CD4-positive, alpha-beta memory T cell (primary cell): ENCODE measurements around the gene MCU. TPM values are rescaled to one million over a fixed set of nuclear protein-coding genes. Genes with fewer than 3 reads are reported as not detected.

Experiments
- CTCF ChIA-PET: fragments of 350-600 bp; sonication (Branson Sonifier 250); formaldehyde crosslinking; loops from one replicate; lab custom pipeline; 2021; ENCODE audit warnings: inconsistent platforms; ENCODE audit not compliant: partially characterized antibody; lab: Charles Lee
- POLR2A ChIA-PET: fragments of 350-600 bp; sonication (Branson Sonifier 250); formaldehyde crosslinking; loops from one replicate; lab custom pipeline; 2021; ENCODE audit not compliant: partially characterized antibody; lab: Charles Lee
- DNase-seq, 5 donors: peaks; one replicate each; pipeline versions ENCODE4 v3.0.0 to v3.0.0-alpha.2; 2020 to 2022; ENCODE audit warnings: mixed read lengths in 1 of 5
- H3K27ac ChIP-seq: one replicate; pipeline ENCODE4 v1.7.0; 2013; ENCODE audit warnings: low read depth, low read length
- H3K27me3 ChIP-seq: 2 replicates; pipeline ENCODE4 v1.7.0; 2013; ENCODE audit warnings: mild to moderate bottlenecking, low read length, moderate library complexity; ENCODE audit not compliant: insufficient read depth
- H3K36me3 ChIP-seq: 2 replicates; pipeline ENCODE4 v1.7.0; 2013; ENCODE audit warnings: mild to moderate bottlenecking, low read length, moderate library complexity; ENCODE audit not compliant: insufficient read depth
- H3K4me1 ChIP-seq: 2 replicates; pipeline ENCODE4 v1.7.0; 2013; ENCODE audit warnings: mild to moderate bottlenecking, low read length, moderate library complexity; ENCODE audit not compliant: insufficient read depth
- H3K4me3 ChIP-seq, 2 donors: one replicate each; pipeline ENCODE4 v1.7.0; 2013; ENCODE audit warnings: low read length in 2 of 2, mild to moderate bottlenecking in 1 of 2
- H3K9me3 ChIP-seq, 2 donors: one replicate each; pipeline ENCODE4 v1.7.0; 2013; ENCODE audit warnings: low read length in 2 of 2, control low read depth in 1 of 2; ENCODE audit not compliant: control insufficient read depth in 1 of 2
- H3K27ac Mint-ChIP-seq, 7 donors: one replicate each; pipeline ENCODE4 v1.8.0; 2020 to 2021; ENCODE audit warnings: mixed read lengths in 7 of 7, mild to moderate bottlenecking in 6 of 7, inconsistent platforms in 3 of 7, moderate library complexity in 3 of 7
- H3K27me3 Mint-ChIP-seq, 2 donors: one replicate each; pipeline ENCODE4 v1.8.0; 2020 to 2021; ENCODE audit warnings: mixed read lengths in 2 of 2
- H3K36me3 Mint-ChIP-seq, 2 donors: one replicate each; pipeline ENCODE4 v1.8.0; 2020 to 2021; ENCODE audit warnings: mixed read lengths in 2 of 2, inconsistent platforms in 1 of 2, mild to moderate bottlenecking in 1 of 2
- H3K4me1 Mint-ChIP-seq, 4 donors: one replicate each; pipeline ENCODE4 v1.8.0; 2020 to 2021; ENCODE audit warnings: mixed read lengths in 4 of 4, mild to moderate bottlenecking in 1 of 4
- H3K4me3 Mint-ChIP-seq, 8 donors: one replicate each; pipeline ENCODE4 v1.8.0; 2020 to 2021; ENCODE audit warnings: mixed read lengths in 8 of 8, mild to moderate bottlenecking in 7 of 8, moderate library complexity in 6 of 8, inconsistent platforms in 3 of 8
- H3K9me3 Mint-ChIP-seq, 8 donors: one replicate each; pipeline ENCODE4 v1.8.0; 2020 to 2021; ENCODE audit warnings: mixed read lengths in 8 of 8, mild to moderate bottlenecking in 5 of 8, inconsistent platforms in 3 of 8, moderate library complexity in 1 of 8
- intact Hi-C: fragments of 100-400 bp; cut with micrococcal nuclease; formaldehyde crosslinking; loops from one replicate; pipeline ENCODE4 v1.15.1; 2023
- polyA plus RNA-seq, 2 donors: library from polyadenylated mRNA; unstranded; fragments of 300-500 nt; fragmentation: Illumina TruSeq; gene quantifications; one replicate each; pipeline ENCODE4 v1.2.3, GENCODE V29; 2021
- total RNA-seq, 2 experiments: library from RNA; stranded (reverse); gene quantifications; one replicate each; pipeline ENCODE4 v1.2.3, GENCODE V29; 2021

MCU gene
- total and polyA plus RNA-seq, 4 experiments from 2014 or later: 8.8 to 16.4 (median 11.6) TPM

GRCh38 chr10:72746426-72747363 is 54.8 kb downstream of the MCU start:
- CTCF ChIA-PET: no interaction called here
- POLR2A ChIA-PET: interaction anchor here (0.7 kb wide), 1 partner anchor 12 kb away, joined by 3 read pairs; no protein-coding TSS in a partner anchor

GRCh38 chr10:72747521-72747920 is 55.6 kb downstream of the MCU start:
- H3K27ac Mint-ChIP-seq: no peak overlapping the region
- DNase-seq: no peak
- H3K27ac ChIP-seq: no peak overlapping the region
- H3K36me3 ChIP-seq: no peaks in the 10 kb centered on the region
- H3K4me3 Mint-ChIP-seq: no peak overlapping the region
- ChIA-PET POLR2A (no interaction called here), CTCF (no interaction called here)
- no peaks in the 10 kb centered on the region for H3K4me1 ChIP-seq
- no peaks in the 10 kb centered on the region for H3K9me3 Mint-ChIP-seq
- no peak overlapping the region for H3K4me3 ChIP-seq
- no peaks in the 10 kb centered on the region for H3K27me3 ChIP-seq
- peaks cover 0 to 3% of the 10 kb centered on the region in 2 donors for H3K36me3 Mint-ChIP-seq
- H3K27me3 Mint-ChIP-seq: no peaks in the 10 kb centered on the region
- intact Hi-C loops: no loop called here
- H3K4me1 Mint-ChIP-seq: peaks cover 0 to 6% (median 2%) of the 10 kb centered on the region in 4 donors
- H3K9me3 ChIP-seq: no peaks in the 10 kb centered on the region

More at GRCh38 chr10:72746426-72747363, 54.8 kb downstream of the MCU start:
- no peaks in the 10 kb centered on the region for H3K27me3 Mint-ChIP-seq
- Histone ChIP-seq H3K9me3 (no peaks in the 10 kb centered on the region), H3K27ac (no peak overlapping the region), H3K4me3 (no peak overlapping the region), H3K36me3 (no peaks in the 10 kb centered on the region), H3K27me3 (no peaks in the 10 kb centered on the region), H3K4me1 (no peaks in the 10 kb centered on the region)
- peak overlapping the region in 1 of 7 donors; percentile 22 for H3K27ac Mint-ChIP-seq
- peaks cover 0 to 3% (median 0%) of the 10 kb centered on the region in 4 donors for H3K4me1 Mint-ChIP-seq
- H3K36me3 Mint-ChIP-seq: peaks cover 0 to 3% of the 10 kb centered on the region in 2 donors
- no peaks in the 10 kb centered on the region for H3K9me3 Mint-ChIP-seq
- no peak for DNase-seq
- intact Hi-C loops: no loop called here
- no peak overlapping the region for H3K4me3 Mint-ChIP-seq

GRCh38 chr10:72753760-72754231 is 61.9 kb downstream of the MCU start:
- DNase-seq: no peak
- Mint-ChIP-seq H3K4me3 (no peak overlapping the region), H3K36me3 (peaks cover 0 to 4% of the 10 kb centered on the region in 2 donors), H3K27ac (no peak overlapping the region), H3K27me3 (no peaks in the 10 kb centered on the region), H3K4me1 (peaks cover 12 to 19% (median 14%) of the 10 kb centered on the region in 4 donors), H3K9me3 (peaks cover 0 to 2% (median 0%) of the 10 kb centered on the region in 8 donors)
- H3K36me3 ChIP-seq: no peaks in the 10 kb centered on the region
- H3K4me3 ChIP-seq: no peak overlapping the region
- CTCF ChIA-PET: interaction anchor here (0.7 kb wide), 1 partner anchor 59 kb away, joined by 3 read pairs; no protein-coding TSS in a partner anchor
- H3K4me1 ChIP-seq: no peaks in the 10 kb centered on the region
- H3K27ac ChIP-seq: no peak overlapping the region
- POLR2A ChIA-PET: interaction anchor here (1.5 kb wide), 1 partner anchor 77 kb away, joined by 5 read pairs; no protein-coding TSS in a partner anchor
- intact Hi-C loops: no loop called here
- H3K27me3 ChIP-seq: no peaks in the 10 kb centered on the region
- no peaks in the 10 kb centered on the region for H3K9me3 ChIP-seq

GRCh38 chr10:72754275-72755032 is 62.5 kb downstream of the MCU start:
- peaks cover 12 to 19% (median 14%) of the 10 kb centered on the region in 4 donors for H3K4me1 Mint-ChIP-seq
- ChIA-PET CTCF (no interaction called here), POLR2A (interaction anchor here (1.5 kb wide), 1 partner anchor 77 kb away, joined by 5 read pairs; no protein-coding TSS in a partner anchor)
- H3K27me3 ChIP-seq: no peaks in the 10 kb centered on the region
- H3K36me3 Mint-ChIP-seq: peaks cover 0 to 4% of the 10 kb centered on the region in 2 donors
- intact Hi-C loops: no loop called here
- H3K9me3 ChIP-seq: no peaks in the 10 kb centered on the region
- H3K4me3 Mint-ChIP-seq: no peak overlapping the region
- no peak overlapping the region for H3K4me3 ChIP-seq
- no peaks in the 10 kb centered on the region for H3K27me3 Mint-ChIP-seq
- no peak overlapping the region for H3K27ac Mint-ChIP-seq
- DNase-seq: no peak
- peaks cover 0 to 2% (median 0%) of the 10 kb centered on the region in 8 donors for H3K9me3 Mint-ChIP-seq
- no peaks in the 10 kb centered on the region for H3K4me1 ChIP-seq
- no peaks in the 10 kb centered on the region for H3K36me3 ChIP-seq
- no peak overlapping the region for H3K27ac ChIP-seq

GRCh38 chr10:72756674-72757385 is 64.9 kb downstream of the MCU start:
- peaks cover 12 to 19% (median 14%) of the 10 kb centered on the region in 4 donors for H3K4me1 Mint-ChIP-seq

GRCh38 chr10:72757732-72758131 is 65.8 kb downstream of the MCU start:
- H3K4me3 ChIP-seq: no peak overlapping the region
- Mint-ChIP-seq H3K4me1 (peaks cover 12 to 14% (median 13%) of the 10 kb centered on the region in 4 donors), H3K4me3 (no peak overlapping the region), H3K36me3 (peaks cover 0 to 9% of the 10 kb centered on the region in 2 donors), H3K27ac (no peak overlapping the region), H3K9me3 (peaks cover 0 to 2% (median 0%) of the 10 kb centered on the region in 8 donors), H3K27me3 (no peaks in the 10 kb centered on the region)
- H3K27me3 ChIP-seq: no peaks in the 10 kb centered on the region
- H3K36me3 ChIP-seq: no peaks in the 10 kb centered on the region
- H3K4me1 ChIP-seq: no peaks in the 10 kb centered on the region
- ChIA-PET CTCF (no interaction called here), POLR2A (no interaction called here)
- no peaks in the 10 kb centered on the region for H3K9me3 ChIP-seq
- intact Hi-C loops: no loop called here
- no peak overlapping the region for H3K27ac ChIP-seq
- DNase-seq: no peak

More at GRCh38 chr10:72756674-72757385, 64.9 kb downstream of the MCU start:
- DNase-seq: no peak
- Mint-ChIP-seq H3K9me3 (peaks cover 0 to 2% (median 0%) of the 10 kb centered on the region in 8 donors), H3K27ac (peak overlapping the region in 1 of 7 donors; percentile 24), H3K36me3 (peaks cover 0 to 9% of the 10 kb centered on the region in 2 donors), H3K4me3 (no peak overlapping the region), H3K27me3 (no peaks in the 10 kb centered on the region)
- Histone ChIP-seq H3K4me3 (no peak overlapping the region), H3K9me3 (no peaks in the 10 kb centered on the region), H3K27me3 (no peaks in the 10 kb centered on the region), H3K27ac (no peak overlapping the region), H3K36me3 (no peaks in the 10 kb centered on the region), H3K4me1 (no peaks in the 10 kb centered on the region)
- CTCF ChIA-PET: no interaction called here
- intact Hi-C loops: no loop called here
- POLR2A ChIA-PET: no interaction called here
